ENCODE data around the gene COL4A2. TPM values are rescaled to one million over a fixed set of nuclear protein-coding genes. Genes with fewer than 3 reads are reported as not detected.

Gene COL4A2
- total RNA-seq, 1 donor from 2014 or later: 180 TPM

DNA sequence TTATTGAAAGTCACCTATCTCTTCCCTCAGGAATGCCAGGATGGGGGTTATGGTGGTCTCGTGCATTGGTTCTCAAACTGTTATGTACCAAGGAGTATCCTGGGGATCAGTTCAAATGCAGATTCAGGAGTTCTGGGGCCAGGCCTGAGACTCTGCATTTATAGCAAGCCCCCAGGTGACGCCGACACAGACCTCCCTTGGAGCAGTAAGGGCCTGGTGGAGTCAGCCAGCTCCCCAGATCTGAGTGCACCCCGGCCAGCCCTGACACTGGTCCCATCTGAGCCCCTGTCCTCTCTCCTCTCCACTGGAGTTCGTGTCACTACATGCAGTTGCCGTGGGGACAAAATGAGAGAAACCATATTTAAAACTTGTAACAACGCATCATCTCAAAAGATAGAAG lies 112.9 kb downstream of the COL4A2 start:
- no peaks in the 10 kb centered on the region for H3K9me3 ChIP-seq
- peak in 1 of 2 donors; percentile 84 for DNase-seq (ENCODE audit: extremely low spot score in 2 of 2)
- H3K4me3 ChIP-seq: no peak overlapping the region
- H3K36me3 ChIP-seq: no peaks in the 10 kb centered on the region
- H3K27ac ChIP-seq: no peak overlapping the region
- no peaks in the 10 kb centered on the region for H3K27me3 ChIP-seq
- peaks cover 29% of the 10 kb centered on the region for H3K4me1 ChIP-seq
- no peak for TF ChIP-seq POLR2AphosphoS5 (IDR thresholded peaks at IDR 0.05; ENCODE audit: insufficient read depth in 1 of 2, low read depth in 1 of 2)
- no peak for TF ChIP-seq POLR2A (IDR thresholded peaks at IDR 0.05)
- TF ChIP-seq CTCF (IDR thresholded peaks at IDR 0.05): no peak
- intact Hi-C loops (cut with DNase I): loop anchor here (10.0 kb wide), 1 partner anchor 85 kb away; no protein-coding TSS in a partner anchor

GRCh38 chr13:110420626-110421025 lies 113.5 kb downstream of the COL4A2 start:
- DNase-seq (ENCODE audit: extremely low spot score in 2 of 2): no peak
- TF ChIP-seq POLR2A (IDR thresholded peaks at IDR 0.05) (no peak), POLR2AphosphoS5 (IDR thresholded peaks at IDR 0.05; ENCODE audit: insufficient read depth in 1 of 2, low read depth in 1 of 2) (no peak), CTCF (IDR thresholded peaks at IDR 0.05) (no peak)
- no peaks in the 10 kb centered on the region for H3K9me3 ChIP-seq
- intact Hi-C loops (cut with DNase I): no loop called here
- no peak overlapping the region for H3K4me3 ChIP-seq
- no peaks in the 10 kb centered on the region for H3K36me3 ChIP-seq
- peaks cover 23% of the 10 kb centered on the region for H3K4me1 ChIP-seq
- H3K27me3 ChIP-seq: no peaks in the 10 kb centered on the region
- H3K27ac ChIP-seq: no peak overlapping the region

- peaks cover 19% of the 10 kb centered on the region for H3K4me1 ChIP-seq
- DNase-seq (ENCODE audit: extremely low spot score in 2 of 2): no peak
- intact Hi-C loops (cut with DNase I): no loop called here
- no peak overlapping the region for H3K4me3 ChIP-seq
- no peaks in the 10 kb centered on the region for H3K9me3 ChIP-seq
- no peaks in the 10 kb centered on the region for H3K36me3 ChIP-seq
- TF ChIP-seq CTCF (IDR thresholded peaks at IDR 0.05) (no peak), POLR2AphosphoS5 (IDR thresholded peaks at IDR 0.05; ENCODE audit: insufficient read depth in 1 of 2, low read depth in 1 of 2) (no peak), POLR2A (IDR thresholded peaks at IDR 0.05) (no peak)
- H3K27ac ChIP-seq: no peak overlapping the region
- no peaks in the 10 kb centered on the region for H3K27me3 ChIP-seq
Measured at GRCh38 chr13:110421061-110421460, 114.0 kb downstream of the COL4A2 start.

- Histone ChIP-seq H3K27me3 (no peaks in the 10 kb centered on the region), H3K4me3 (no peak overlapping the region), H3K4me1 (peaks cover 15% of the 10 kb centered on the region), H3K27ac (no peak overlapping the region), H3K36me3 (no peaks in the 10 kb centered on the region), H3K9me3 (no peaks in the 10 kb centered on the region)
- DNase-seq (ENCODE audit: extremely low spot score in 2 of 2): no peak
- intact Hi-C loops (cut with DNase I): no loop called here
- no peak for TF ChIP-seq POLR2AphosphoS5 (IDR thresholded peaks at IDR 0.05; ENCODE audit: insufficient read depth in 1 of 2, low read depth in 1 of 2)
Measured at GRCh38 chr13:110421696-110422385, 114.8 kb downstream of the COL4A2 start.

DNA sequence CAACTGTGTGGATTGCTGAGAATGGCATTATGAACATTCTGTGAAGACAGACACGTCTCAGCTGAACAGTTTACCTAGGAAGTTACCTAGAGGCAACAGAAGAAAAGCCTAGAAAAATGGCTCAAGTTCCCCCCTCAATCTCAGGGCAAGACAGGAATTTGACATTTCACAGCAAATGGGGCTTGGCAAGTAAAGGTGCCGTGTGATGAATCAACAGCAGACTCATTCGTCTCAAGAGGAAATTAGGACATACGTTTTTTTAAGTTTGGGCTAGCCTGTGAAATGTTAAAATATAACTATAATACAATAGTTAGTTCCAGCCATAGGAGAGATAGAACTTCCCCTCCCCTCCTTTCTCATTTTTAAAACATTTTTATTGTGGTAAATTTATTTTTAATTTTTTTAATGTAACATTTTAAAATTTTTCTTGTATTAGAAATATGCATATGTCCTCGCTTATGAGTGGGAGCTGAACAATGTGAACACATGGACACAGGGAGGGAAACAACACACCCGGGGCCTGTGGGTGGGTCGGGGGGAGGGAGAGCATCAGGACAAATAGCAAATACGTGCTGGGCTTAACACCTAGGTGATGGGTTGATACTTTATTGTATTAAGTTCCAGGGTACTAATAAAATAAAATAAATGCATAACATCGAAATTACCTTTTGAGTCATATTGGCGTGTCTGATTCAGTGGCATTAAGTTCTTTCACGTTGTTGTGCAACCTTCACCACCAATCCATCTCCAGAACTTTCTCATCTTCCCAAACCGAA lies 116.0 kb downstream of the COL4A2 start:
- H3K4me1 ChIP-seq: peaks cover 2% of the 10 kb centered on the region
- intact Hi-C loops (cut with DNase I): no loop called here
- peak in 1 of 2 donors; percentile 67 for DNase-seq (ENCODE audit: extremely low spot score in 2 of 2)
- H3K36me3 ChIP-seq: no peaks in the 10 kb centered on the region
- no peak for TF ChIP-seq POLR2AphosphoS5 (IDR thresholded peaks at IDR 0.05; ENCODE audit: insufficient read depth in 1 of 2, low read depth in 1 of 2)
- no peak for TF ChIP-seq POLR2A (IDR thresholded peaks at IDR 0.05)
- TF ChIP-seq CTCF (IDR thresholded peaks at IDR 0.05): no peak
- H3K27ac ChIP-seq: no peak overlapping the region
- H3K9me3 ChIP-seq: no peaks in the 10 kb centered on the region
- no peak overlapping the region for H3K4me3 ChIP-seq
- no peaks in the 10 kb centered on the region for H3K27me3 ChIP-seq

Measured in vagina (tissue), 2 donors.